DND-41 (cell line): ENCODE results near the gene GGNBP2.

Source experiments
- ATAC-seq: fragments of 200-7000 bp; cut with Tn5 transposase; 3 replicates; pipeline ENCODE4 v1.9.1; 2021; ENCODE audit warnings: low read depth; ENCODE audit not compliant: insufficient read depth
- DNase-seq: peaks from one replicate; pipeline ENCODE4 v3.0.0-alpha.2; 2020
- H2AFZ ChIP-seq: 2 replicates; pipeline ENCODE4 v1.6.0; 2012; ENCODE audit warnings: low read depth, low read length
- H3K27ac ChIP-seq: 2 replicates; pipeline ENCODE4 v1.5.1; 2012; ENCODE audit warnings: low read length, inconsistent platforms
- H3K27me3 ChIP-seq: fragments of 200-600 bp; sonication (generic); 2 replicates; pipeline ENCODE4 v1.6.0; 2012; ENCODE audit warnings: low read length, mild to moderate bottlenecking, inconsistent platforms; ENCODE audit not compliant: insufficient read depth, poor library complexity
- H3K36me3 ChIP-seq: 2 replicates; pipeline ENCODE4 v1.5.1; 2012; ENCODE audit warnings: low read length, inconsistent platforms; ENCODE audit not compliant: insufficient read depth
- H3K4me1 ChIP-seq: 2 replicates; pipeline ENCODE4 v1.5.1; 2012; ENCODE audit warnings: mild to moderate bottlenecking, low read length; ENCODE audit not compliant: insufficient read depth
- H3K4me2 ChIP-seq: 2 replicates; pipeline ENCODE4 v1.6.0; 2012; ENCODE audit warnings: mild to moderate bottlenecking, moderate library complexity, low read length, inconsistent platforms; ENCODE audit not compliant: insufficient read depth
- H3K4me3 ChIP-seq, 2 experiments: fragments of 200-600 bp in 1 of 2; shearing (Covaris generic) in 1 of 2; 2 replicates each; pipeline ENCODE4 v1.5.1; 2012 to 2016; ENCODE audit warnings: inconsistent platforms in 2 of 2, low read length in 2 of 2, mild to moderate bottlenecking in 2 of 2, low read depth in 1 of 2, moderate library complexity in 1 of 2
- H3K79me2 ChIP-seq: 2 replicates; pipeline ENCODE4 v1.6.0; 2012; ENCODE audit warnings: low read length, inconsistent platforms; ENCODE audit not compliant: insufficient read depth
- H3K9ac ChIP-seq: 2 replicates; pipeline ENCODE4 v1.6.0; 2012; ENCODE audit warnings: low read depth, mild to moderate bottlenecking, inconsistent platforms, low read length, moderate library complexity
- H3K9me3 ChIP-seq: 2 replicates; pipeline ENCODE4 v1.5.1; 2012; ENCODE audit warnings: low read length, moderate library complexity, mild to moderate bottlenecking, inconsistent platforms; ENCODE audit not compliant: insufficient read depth, severe bottlenecking
- H4K20me1 ChIP-seq: 2 replicates; pipeline ENCODE4 v1.6.0; 2012; ENCODE audit warnings: low read length; ENCODE audit not compliant: insufficient read depth
- EZH2 ChIP-seq: IDR thresholded peaks from 3 replicates; pipeline ENCODE4 v1.6.1; 2012; ENCODE audit warnings: borderline replicate concordance, low read depth, mild to moderate bottlenecking, moderate library complexity, low read length, inconsistent platforms; ENCODE audit not compliant: severe bottlenecking
- TF ChIP-seq, protein P1 (sequence below): IDR thresholded peaks from 2 replicates; pipeline ENCODE4 v1.5.1; 2012; ENCODE audit warnings: borderline replicate concordance, low read length, moderate library complexity, mild to moderate bottlenecking; ENCODE audit not compliant: poor library complexity, severe bottlenecking; ENCODE audit errors: extremely low read depth

Gene GGNBP2

DNA sequence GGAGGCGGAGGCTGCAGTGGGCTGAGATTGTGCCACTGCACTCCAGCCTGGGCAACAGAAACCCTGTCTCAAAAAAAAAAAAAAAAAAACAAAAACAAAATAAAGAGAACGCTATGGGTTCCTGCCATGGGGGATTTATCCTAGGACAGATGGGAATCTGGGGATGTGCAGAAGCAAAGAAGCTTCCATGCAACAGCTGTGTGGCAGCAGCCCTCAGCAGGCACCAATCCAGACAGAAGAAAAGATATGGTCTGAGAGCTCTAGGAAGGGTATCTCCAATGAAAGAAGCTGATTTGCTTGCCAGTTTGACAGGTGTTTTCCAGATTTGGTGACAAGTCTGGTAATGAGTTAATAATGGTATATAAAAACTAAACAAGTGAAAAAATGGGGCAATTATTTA lies 21.6 kb upstream of the GGNBP2 start:
- Histone ChIP-seq H4K20me1 (peaks cover 5% of the 10 kb centered on the region), H3K36me3 (peaks cover 78% of the 10 kb centered on the region), H3K27ac (no peak overlapping the region; the same call in 1 of the 2 replicates), H3K4me3 (no peak overlapping the region), H3K79me2 (peaks cover 9% of the 10 kb centered on the region), H3K9me3 (no peaks in the 10 kb centered on the region), H3K27me3 (no peaks in the 10 kb centered on the region), H3K4me1 (no peaks in the 10 kb centered on the region), H2AFZ (no peak overlapping the region), H3K9ac (no peak overlapping the region), H3K4me2 (no peak overlapping the region)
- no peak for TF ChIP-seq EZH2
- TF ChIP-seq, protein P1, sequence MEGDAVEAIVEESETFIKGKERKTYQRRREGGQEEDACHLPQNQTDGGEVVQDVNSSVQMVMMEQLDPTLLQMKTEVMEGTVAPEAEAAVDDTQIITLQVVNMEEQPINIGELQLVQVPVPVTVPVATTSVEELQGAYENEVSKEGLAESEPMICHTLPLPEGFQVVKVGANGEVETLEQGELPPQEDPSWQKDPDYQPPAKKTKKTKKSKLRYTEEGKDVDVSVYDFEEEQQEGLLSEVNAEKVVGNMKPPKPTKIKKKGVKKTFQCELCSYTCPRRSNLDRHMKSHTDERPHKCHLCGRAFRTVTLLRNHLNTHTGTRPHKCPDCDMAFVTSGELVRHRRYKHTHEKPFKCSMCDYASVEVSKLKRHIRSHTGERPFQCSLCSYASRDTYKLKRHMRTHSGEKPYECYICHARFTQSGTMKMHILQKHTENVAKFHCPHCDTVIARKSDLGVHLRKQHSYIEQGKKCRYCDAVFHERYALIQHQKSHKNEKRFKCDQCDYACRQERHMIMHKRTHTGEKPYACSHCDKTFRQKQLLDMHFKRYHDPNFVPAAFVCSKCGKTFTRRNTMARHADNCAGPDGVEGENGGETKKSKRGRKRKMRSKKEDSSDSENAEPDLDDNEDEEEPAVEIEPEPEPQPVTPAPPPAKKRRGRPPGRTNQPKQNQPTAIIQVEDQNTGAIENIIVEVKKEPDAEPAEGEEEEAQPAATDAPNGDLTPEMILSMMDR = no peak
- ATAC-seq (no peak), DNase-seq (no peak)

DNA sequence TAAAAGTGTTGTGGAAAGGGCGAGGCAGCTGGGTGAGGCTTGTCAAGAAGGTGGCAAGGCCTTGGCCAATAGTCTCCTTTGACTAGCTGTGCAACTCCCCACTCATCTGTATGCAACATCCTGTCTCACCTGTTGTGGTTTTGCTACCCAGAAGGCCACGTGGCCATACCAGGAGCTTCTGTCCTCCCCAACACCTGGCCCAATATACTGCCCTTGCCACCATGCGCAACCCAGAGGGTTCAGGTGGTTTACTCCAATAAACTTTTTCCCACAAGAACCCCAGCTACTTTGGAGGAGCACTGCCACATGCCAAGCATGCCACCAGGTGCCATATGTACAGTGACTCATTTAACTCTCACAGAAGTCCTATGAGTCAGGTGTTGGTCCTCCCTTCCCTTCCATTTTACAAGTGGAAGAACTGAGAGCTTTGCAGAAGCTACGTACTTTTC lies 20.3 kb upstream of the GGNBP2 start:
- Histone ChIP-seq H2AFZ (no peak overlapping the region), H3K4me3 (no peak overlapping the region), H3K79me2 (peaks cover 15% of the 10 kb centered on the region), H3K27ac (no peak overlapping the region), H3K4me2 (no peak overlapping the region), H4K20me1 (peaks cover 5% of the 10 kb centered on the region), H3K9ac (no peak overlapping the region), H3K27me3 (no peaks in the 10 kb centered on the region), H3K9me3 (no peaks in the 10 kb centered on the region), H3K4me1 (no peaks in the 10 kb centered on the region), H3K36me3 (peaks cover 80% of the 10 kb centered on the region)
- TF ChIP-seq, protein P1 = no peak
- no peak for TF ChIP-seq EZH2
- no peak for ATAC-seq
- no peak for DNase-seq

DNA sequence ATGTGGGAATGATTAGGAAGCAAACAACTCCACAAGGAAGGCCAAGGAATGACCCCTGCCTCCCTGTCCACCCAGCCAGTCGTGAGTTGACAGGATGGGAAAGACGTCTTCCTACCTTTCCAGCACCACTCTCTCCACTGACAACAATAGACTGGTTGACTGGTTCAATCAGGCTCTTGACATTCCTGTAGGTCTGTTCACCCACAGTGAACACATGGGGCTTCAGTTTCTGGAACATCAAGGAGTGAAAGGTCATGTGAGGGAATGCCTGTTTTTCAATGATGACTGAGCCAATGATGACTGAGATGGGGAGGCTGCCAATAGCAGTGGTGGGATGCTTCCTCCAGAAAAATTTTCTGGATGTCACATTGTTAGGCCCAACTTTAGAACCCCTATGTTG lies 19.6 kb upstream of the GGNBP2 start:
- Histone ChIP-seq H3K4me1 (no peaks in the 10 kb centered on the region), H3K9me3 (no peaks in the 10 kb centered on the region), H3K4me2 (no peak overlapping the region), H3K9ac (no peak overlapping the region), H2AFZ (no peak overlapping the region), H3K36me3 (peaks cover 81% of the 10 kb centered on the region), H4K20me1 (peaks cover 5% of the 10 kb centered on the region), H3K27ac (no peak overlapping the region), H3K27me3 (no peaks in the 10 kb centered on the region), H3K79me2 (peaks cover 15% of the 10 kb centered on the region), H3K4me3 (no peak overlapping the region)
- DNase-seq = no peak
- no peak for ATAC-seq
- TF ChIP-seq EZH2 = no peak
- TF ChIP-seq, protein P1 = no peak

DNA sequence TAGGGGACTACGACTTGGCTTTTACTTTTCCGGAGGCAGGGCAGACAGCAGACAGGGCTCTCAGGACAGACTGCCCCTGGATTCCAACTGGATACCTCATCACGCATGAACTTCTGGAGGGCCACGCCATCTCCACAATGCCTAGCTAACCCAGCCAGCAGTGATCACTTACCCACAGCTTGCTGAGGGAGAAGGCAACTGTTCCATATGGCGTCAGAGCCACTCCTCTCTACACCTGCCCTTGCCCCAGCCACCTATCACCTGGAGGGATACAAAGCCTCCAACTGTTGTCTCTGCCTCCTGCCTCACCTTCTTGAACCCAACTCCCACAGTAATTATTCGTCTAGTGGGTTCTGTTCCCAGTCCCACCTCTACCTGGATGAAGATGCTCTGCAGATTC lies 18.8 kb upstream of the GGNBP2 start:
- ATAC-seq (no peak), DNase-seq (peak; percentile 1)
- H3K4me3 ChIP-seq = no peak overlapping the region
- H4K20me1 ChIP-seq = peaks cover 5% of the 10 kb centered on the region
- H3K4me2 ChIP-seq = no peak overlapping the region
- no peaks in the 10 kb centered on the region for H3K27me3 ChIP-seq
- TF ChIP-seq EZH2 = no peak
- TF ChIP-seq, protein P1 = no peak
- no peak overlapping the region for H3K27ac ChIP-seq
- H3K79me2 ChIP-seq = peaks cover 14% of the 10 kb centered on the region
- no peak overlapping the region for H2AFZ ChIP-seq
- no peak overlapping the region for H3K9ac ChIP-seq
- no peaks in the 10 kb centered on the region for H3K4me1 ChIP-seq
- H3K36me3 ChIP-seq = peaks cover 75% of the 10 kb centered on the region
- no peaks in the 10 kb centered on the region for H3K9me3 ChIP-seq
